ENCODE results near the gene ATP8A2. TPM values are rescaled to one million over a fixed set of nuclear protein-coding genes. Genes with fewer than 3 reads are reported as not detected.

ATP8A2 gene
- total and polyA plus RNA-seq, 10 of the 15 experiments (the other 5 are each of a cell fraction or from before 2014, with no cell fraction given): 0.01 to 0.04 (median 0.04) TPM; not detected in 7

- ChIA-PET RAD21 (ENCODE audit: unreplicated experiment) (no interaction called here), POLR2A (no interaction called here), CTCF (no interaction called here), SMC1A (ENCODE audit: uncharacterized antibody, unreplicated experiment) (interaction anchor here (0.6 kb wide), 1 partner anchor 122 kb away, joined by 3 read pairs; no protein-coding TSS in a partner anchor)
- ATAC-seq (no peak), DNase-seq (ENCODE audit: low read depth, low spot score) (no peak), FAIRE-seq (no peak)
- no peak overlapping the region for H2AFZ ChIP-seq (ENCODE audit: control insufficient read depth, low read depth, low read length)
- WGBS (ENCODE audit: insufficient coverage, insufficient replicate concordance, low lambda C conversion rate, missing lambda C conversion rate): 52% methylated on average over 10 of the region's 10 CpGs
- no peaks in the 10 kb centered on the region for H3K79me2 ChIP-seq (ENCODE audit: control insufficient read depth, insufficient read depth, low read length)
- no peaks in the 10 kb centered on the region for H4K20me1 ChIP-seq (ENCODE audit: control insufficient read depth, insufficient read depth)
- H3K9ac ChIP-seq (ENCODE audit: control insufficient read depth, insufficient read depth, low read length): no peak overlapping the region
- no peaks in the 10 kb centered on the region for H3K27me3 ChIP-seq (replicated peaks in 1 of 2; ENCODE audit: control insufficient read depth in 2 of 2, insufficient read depth in 2 of 2, low read length in 1 of 2)
- no peak overlapping the region for H3K4me3 ChIP-seq
- no peaks in the 10 kb centered on the region for H3K36me3 ChIP-seq (ENCODE audit: control insufficient read depth in 2 of 2, insufficient read depth in 2 of 2, low read length in 1 of 2)
- in situ Hi-C loops (cut with MboI) (no loop called here), intact Hi-C loops (cut with micrococcal nuclease; ENCODE audit: unreplicated experiment) (no loop called here)
- no peak overlapping the region for H3K27ac ChIP-seq (ENCODE audit: control insufficient read depth, insufficient read depth)
- no TSS peak for BruUV-seq (replicated peaks)
- H3K4me2 ChIP-seq (ENCODE audit: control insufficient read depth, insufficient read depth): no peak overlapping the region
- H3K4me1 ChIP-seq (ENCODE audit: control insufficient read depth, insufficient read depth, low read length): no peaks in the 10 kb centered on the region
- H3K9me3 ChIP-seq (replicated peaks; ENCODE audit: control insufficient read depth, insufficient read depth, low read length): no peaks in the 10 kb centered on the region; the same call in 2 of the 3 replicates
- no peak for TF ChIP-seq TCF12 (IDR thresholded peaks at IDR 0.05; ENCODE audit: low read depth, low read length)
- no peak for TF ChIP-seq TBL1XR1 (IDR thresholded peaks at IDR 0.05; ENCODE audit: low read depth, low read length)
- no peak for TF ChIP-seq ZNF217 (IDR thresholded peaks at IDR 0.05)
Observed at GRCh38 chr13:25819856-25820530, 448.2 kb downstream of the ATP8A2 start.

- FAIRE-seq (no peak), ATAC-seq (no peak), DNase-seq (ENCODE audit: low read depth, low spot score) (no peak)
- in situ Hi-C loops (cut with MboI) (no loop called here), intact Hi-C loops (cut with micrococcal nuclease; ENCODE audit: unreplicated experiment) (no loop called here)
- ChIA-PET POLR2A (no interaction called here), CTCF (no interaction called here), RAD21 (ENCODE audit: unreplicated experiment) (no interaction called here), SMC1A (ENCODE audit: uncharacterized antibody, unreplicated experiment) (no interaction called here)
- no peaks in the 10 kb centered on the region for H3K36me3 ChIP-seq (ENCODE audit: control insufficient read depth in 2 of 2, insufficient read depth in 2 of 2, low read length in 1 of 2)
- H3K4me3 ChIP-seq: no peak overlapping the region
- H3K27me3 ChIP-seq (replicated peaks in 1 of 2; ENCODE audit: control insufficient read depth in 2 of 2, insufficient read depth in 2 of 2, low read length in 1 of 2): no peaks in the 10 kb centered on the region
- no peak overlapping the region for H3K4me2 ChIP-seq (ENCODE audit: control insufficient read depth, insufficient read depth)
- no peak overlapping the region for H3K9ac ChIP-seq (ENCODE audit: control insufficient read depth, insufficient read depth, low read length)
- TF ChIP-seq ATF2 (IDR thresholded peaks at IDR 0.05; ENCODE audit: low read length): no peak
- no peak for TF ChIP-seq EZH2 (IDR thresholded peaks at IDR 0.05; ENCODE audit: borderline replicate concordance, control insufficient read depth, low read depth, low read length)
- no peak for TF ChIP-seq EGR1 (IDR thresholded peaks at IDR 0.05; ENCODE audit: borderline replicate concordance in 1 of 2, low read depth in 2 of 2, low read length in 2 of 2)
- no peak for TF ChIP-seq MLLT1 (IDR thresholded peaks at IDR 0.05)
- TF ChIP-seq YY1 (IDR thresholded peaks at IDR 0.05; ENCODE audit: low read depth, low read length): no peak
- no peak for TF ChIP-seq NR2F1 (conservative IDR thresholded peaks at IDR 0.05)
- no peak for TF ChIP-seq EED (IDR thresholded peaks at IDR 0.05; ENCODE audit: low read depth)
- TF ChIP-seq HDAC2 (IDR thresholded peaks at IDR 0.05): no peak
- H3K4me1 ChIP-seq (ENCODE audit: control insufficient read depth, insufficient read depth, low read length): no peaks in the 10 kb centered on the region
- H2AFZ ChIP-seq (ENCODE audit: control insufficient read depth, low read depth, low read length): no peak overlapping the region
- no TSS peak for BruUV-seq (replicated peaks)
- H3K9me3 ChIP-seq (replicated peaks; ENCODE audit: control insufficient read depth, insufficient read depth, low read length): no peaks in the 10 kb centered on the region; the same call in 2 of the 3 replicates
- H3K79me2 ChIP-seq (ENCODE audit: control insufficient read depth, insufficient read depth, low read length): no peaks in the 10 kb centered on the region
- no peaks in the 10 kb centered on the region for H4K20me1 ChIP-seq (ENCODE audit: control insufficient read depth, insufficient read depth)
- H3K27ac ChIP-seq (ENCODE audit: control insufficient read depth, insufficient read depth): no peak overlapping the region
Observed at GRCh38 chr13:25821776-25822175, 450.0 kb downstream of the ATP8A2 start.

Data from GM12878 (cell line).